Measurements from ENCODE around the gene NCF4.

Gene NCF4

GRCh38 chr22:36926721-36927435, 66.1 kb downstream of the NCF4 start:
- FAIRE-seq (no peak), DNase-seq (ENCODE audit: insufficient read length) (no peak)
- TF ChIP-seq TAF1 (IDR thresholded peaks at IDR 0.05; ENCODE audit: borderline replicate concordance, low read depth, low read length) (no peak), POLR2AphosphoS5 (IDR thresholded peaks at IDR 0.05; ENCODE audit: low read depth, low read length) (no peak)
